HCT116 (cell line): ENCODE measurements around the gene ADGRL3.

ENCODE experiments used
- CEBPB ChIP-seq: IDR thresholded peaks from 2 replicates; pipeline ENCODE4 v1.6.1; 2012; ENCODE audit warnings: low read depth
- CTCF ChIP-seq, 3 experiments: fragments of 200-600 bp in 1 of 3; sonication (generic) in 1 of 3; IDR thresholded peaks in 2 of 3; conservative IDR thresholded peaks in 1 of 3; 2 replicates each; pipeline ENCODE4 v1.5.1; 2012 to 2017; ENCODE audit warnings: low read depth in 2 of 3, low read length in 2 of 3, antibody characterized with exemption in 1 of 3, borderline replicate concordance in 1 of 3, control low read depth in 1 of 3, mild to moderate bottlenecking in 1 of 3, mixed read lengths in 1 of 3, mixed run types in 1 of 3, moderate library complexity in 1 of 3; ENCODE audit not compliant: insufficient read depth in 1 of 3
- EGR1 ChIP-seq: IDR thresholded peaks from 2 replicates; pipeline ENCODE4 v1.6.1; 2012; ENCODE audit warnings: low read depth
- EZH2 ChIP-seq: fragments of 200-600 bp; sonication (generic); IDR thresholded peaks from 2 replicates; pipeline ENCODE4 v1.6.1; 2017; ENCODE audit warnings: antibody characterized with exemption, mixed run types
- FOSL1 ChIP-seq: IDR thresholded peaks from 2 replicates; pipeline ENCODE4 v1.6.1; 2012; ENCODE audit warnings: low read depth
- JUND ChIP-seq: IDR thresholded peaks from 2 replicates; pipeline ENCODE4 v1.6.1; 2012
- POLR2A ChIP-seq: IDR thresholded peaks from 2 replicates; pipeline ENCODE4 v1.7.0; 2011; ENCODE audit warnings: borderline replicate concordance; ENCODE audit not compliant: insufficient read depth, insufficient read length; ENCODE audit errors: extremely low read depth
- POLR2AphosphoS5 ChIP-seq: IDR thresholded peaks from 2 replicates; pipeline ENCODE4 v1.6.1; 2011; ENCODE audit warnings: mild to moderate bottlenecking, low read depth, low read length, moderate library complexity
- REST ChIP-seq: IDR thresholded peaks from 2 replicates; pipeline ENCODE4 v1.6.1; 2012; ENCODE audit warnings: low read depth
- SRF ChIP-seq: IDR thresholded peaks from 2 replicates; pipeline ENCODE4 v1.6.1; 2012; ENCODE audit warnings: low read depth
- YY1 ChIP-seq: IDR thresholded peaks from 2 replicates; pipeline ENCODE4 v1.6.1; 2011; ENCODE audit warnings: low read length, low read depth, moderate library complexity, mild to moderate bottlenecking; ENCODE audit not compliant: insufficient replicate concordance; ENCODE audit errors: extremely low read depth
- ZFX ChIP-seq: fragments of 450-650 bp; IDR thresholded peaks from 2 replicates; pipeline ENCODE4 v1.6.1; 2017

- TF ChIP-seq POLR2AphosphoS5 (no peak), SRF (no peak), YY1 (no peak), CTCF (IDR thresholded peaks at IDR 0.05 in 2 of 3, conservative IDR thresholded peaks at IDR 0.05 in 1 of 3; ENCODE audit: borderline replicate concordance in 1 of 3, insufficient read depth in 1 of 3, low read depth in 2 of 3, low read length in 2 of 3) (no peak), EZH2 (no peak), POLR2A (no peak), REST (no peak), JUND (no peak), EGR1 (no peak), CEBPB (no peak), ZFX (no peak), FOSL1 (no peak)
These were observed 38.0 kb upstream of the ADGRL3 start for GRCh38 chr4:61162116-61162515.
